ENCODE results near the gene TDRD15.

Gene TDRD15

GRCh38 chr2:21175895-21176646 is 52.3 kb downstream of the TDRD15 start:
- Histone ChIP-seq H3K27me3 (ENCODE audit: insufficient read depth, poor library complexity, severe bottlenecking) (no peaks in the 10 kb centered on the region), H3K27ac (replicated peaks) (no peak overlapping the region), H3K4me3 (replicated peaks; ENCODE audit: insufficient read depth, low read length) (no peak overlapping the region)
- no peak for DNase-seq (ENCODE audit: low read depth in 1 of 2, low spot score in 1 of 2)
- TF ChIP-seq GABPA (IDR thresholded peaks at IDR 0.05; ENCODE audit: low read depth), result no peak
- no peak for TF ChIP-seq CTCF (IDR thresholded peaks at IDR 0.05; ENCODE audit: insufficient read depth, low read length)
- no peak for TF ChIP-seq REST (IDR thresholded peaks at IDR 0.05; ENCODE audit: insufficient replicate concordance, low read depth)
- TF ChIP-seq POLR2AphosphoS5 (IDR thresholded peaks at IDR 0.05; ENCODE audit: low read depth), result no peak
- TF ChIP-seq SPI1 (IDR thresholded peaks at IDR 0.05; ENCODE audit: borderline replicate concordance, low read depth), result no peak

GRCh38 chr2:21181957-21182356 is 58.2 kb downstream of the TDRD15 start:
- TF ChIP-seq POLR2AphosphoS5 (IDR thresholded peaks at IDR 0.05; ENCODE audit: low read depth) (no peak), GABPA (IDR thresholded peaks at IDR 0.05; ENCODE audit: low read depth) (no peak), SPI1 (IDR thresholded peaks at IDR 0.05; ENCODE audit: borderline replicate concordance, low read depth) (no peak), REST (IDR thresholded peaks at IDR 0.05; ENCODE audit: insufficient replicate concordance, low read depth) (no peak), CTCF (IDR thresholded peaks at IDR 0.05; ENCODE audit: insufficient read depth, low read length) (no peak)

GRCh38 chr2:21183306-21183705 is 59.5 kb downstream of the TDRD15 start:
- TF ChIP-seq GABPA (IDR thresholded peaks at IDR 0.05; ENCODE audit: low read depth) (no peak), REST (IDR thresholded peaks at IDR 0.05; ENCODE audit: insufficient replicate concordance, low read depth) (no peak), SPI1 (IDR thresholded peaks at IDR 0.05; ENCODE audit: borderline replicate concordance, low read depth) (no peak), POLR2AphosphoS5 (IDR thresholded peaks at IDR 0.05; ENCODE audit: low read depth) (no peak), CTCF (IDR thresholded peaks at IDR 0.05; ENCODE audit: insufficient read depth, low read length) (no peak)
- no peak overlapping the region for H3K27ac ChIP-seq (replicated peaks)

More at GRCh38 chr2:21181957-21182356, 58.2 kb downstream of the TDRD15 start:
- Histone ChIP-seq H3K4me3 (replicated peaks; ENCODE audit: insufficient read depth, low read length) (no peak overlapping the region), H3K27me3 (ENCODE audit: insufficient read depth, poor library complexity, severe bottlenecking) (no peaks in the 10 kb centered on the region), H3K27ac (replicated peaks) (no peak overlapping the region)
- no peak for DNase-seq (ENCODE audit: low read depth in 1 of 2, low spot score in 1 of 2)

More at GRCh38 chr2:21183306-21183705, 59.5 kb downstream of the TDRD15 start:
- Histone ChIP-seq H3K4me3 (replicated peaks; ENCODE audit: insufficient read depth, low read length) (no peak overlapping the region), H3K27me3 (ENCODE audit: insufficient read depth, poor library complexity, severe bottlenecking) (no peaks in the 10 kb centered on the region)
- DNase-seq (ENCODE audit: low read depth in 1 of 2, low spot score in 1 of 2), result no peak

Measured in HL-60 (cell line).